BJ (cell line): ENCODE measurements around the gene PCIF1. TPM values are rescaled to one million over a fixed set of nuclear protein-coding genes. Genes with fewer than 3 reads are reported as not detected.

ENCODE experiments used
- CTCF ChIA-PET: fragments of 350-600 bp; formaldehyde crosslinking; extraction: SDS; loops from one replicate; lab custom pipeline; 2021; ENCODE audit warnings: antibody characterized with exemption, inconsistent platforms; lab: Yijun Ruan, JAX
- POLR2A ChIA-PET: fragments of 300-600 bp; sonication (Branson Sonifier 250); formaldehyde crosslinking; extraction: SDS; loops from one replicate; lab custom pipeline; 2021; ENCODE audit warnings: antibody characterized with exemption; lab: Charles Lee
- DNase-seq: peaks from one replicate; pipeline ENCODE4 v3.0.0-alpha.2; 2011; ENCODE audit warnings: low read depth
- H3K27me3 ChIP-seq: 2 replicates; pipeline ENCODE4 v1.6.0; 2011; ENCODE audit warnings: low read length; ENCODE audit not compliant: control insufficient read depth, insufficient read depth
- H3K36me3 ChIP-seq: 2 replicates; pipeline ENCODE4 v1.5.1; 2011; ENCODE audit warnings: low read length; ENCODE audit not compliant: control insufficient read depth, insufficient read depth
- H3K4me3 ChIP-seq: 2 replicates; pipeline ENCODE4 v1.5.1; 2011; ENCODE audit warnings: low read depth, mild to moderate bottlenecking, control low read depth, low read length
- polyA minus RNA-seq: library from RNA; depleted of rRNA, polyadenylated mRNA; stranded (reverse); fragments of >200 nt; gene quantifications from 2 replicates; pipeline ENCODE4 v1.2.3, GENCODE V29; 2011; rRNA and poly(A)+ RNA removed
- polyA plus RNA-seq: library from polyadenylated mRNA; depleted of rRNA; stranded (reverse); fragments of >200 nt; gene quantifications from 2 replicates; pipeline ENCODE4 v1.2.3, GENCODE V29; 2011; rRNA removed
- TF ChIP-seq, protein P1 (sequence below): IDR thresholded peaks from 2 replicates; pipeline ENCODE4 v1.5.1; 2011; ENCODE audit warnings: low read depth, mild to moderate bottlenecking, control low read depth, inconsistent platforms, low read length, moderate library complexity; ENCODE audit not compliant: insufficient read depth

PCIF1 gene
- polyA plus RNA-seq (12.7 and 20.9 TPM in 2 replicates), polyA minus RNA-seq (21.4 and 22.6 TPM in 2 replicates)

DNA sequence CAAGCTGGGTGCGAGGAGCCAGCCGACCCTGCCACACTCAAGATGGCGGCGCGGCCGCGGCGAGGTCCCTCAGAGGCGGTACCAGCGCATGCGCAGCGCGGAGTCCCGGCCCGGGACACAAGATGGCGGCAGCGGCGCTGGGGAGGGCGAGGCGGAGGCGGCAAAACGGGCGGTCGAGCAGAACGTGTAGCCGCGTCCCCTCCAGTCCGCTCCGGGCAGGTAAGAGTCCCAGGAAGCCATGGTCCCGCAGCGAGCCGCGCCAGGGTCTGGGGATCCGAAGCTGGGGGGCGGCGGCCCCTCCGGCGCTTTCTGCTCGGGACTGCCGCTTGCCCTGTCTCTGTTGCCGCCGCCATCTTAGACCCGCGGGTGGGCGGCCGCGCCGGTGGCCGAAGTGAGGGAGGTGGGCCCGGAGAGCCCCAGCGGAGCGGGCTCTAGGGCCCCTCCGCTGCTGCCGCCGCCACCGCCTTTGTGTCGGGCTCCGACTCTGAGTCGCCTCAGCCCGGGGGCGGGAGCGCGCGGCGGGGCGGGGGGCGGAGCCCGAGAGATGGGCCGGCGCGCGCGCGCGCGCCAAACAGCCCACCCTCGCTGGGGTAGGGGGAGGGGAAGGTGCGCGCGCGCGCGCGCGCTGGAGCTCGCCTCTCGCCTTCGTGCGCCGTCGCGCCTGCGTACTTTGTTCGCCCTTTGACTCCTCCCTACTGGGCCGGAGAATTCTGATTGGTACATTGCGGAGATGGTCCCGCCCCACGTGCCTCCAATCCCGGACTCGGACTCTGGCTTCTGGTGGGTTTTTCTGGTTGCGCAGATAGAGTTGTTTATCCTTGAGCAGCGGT is at the start of gene PCIF1:
Gene PCIF1 (plus strand): TSS at position 98 of the 830 bp plus-strand sequence. CDS start 4,317 bp downstream, outside the sequence.
- TF ChIP-seq, protein P1, sequence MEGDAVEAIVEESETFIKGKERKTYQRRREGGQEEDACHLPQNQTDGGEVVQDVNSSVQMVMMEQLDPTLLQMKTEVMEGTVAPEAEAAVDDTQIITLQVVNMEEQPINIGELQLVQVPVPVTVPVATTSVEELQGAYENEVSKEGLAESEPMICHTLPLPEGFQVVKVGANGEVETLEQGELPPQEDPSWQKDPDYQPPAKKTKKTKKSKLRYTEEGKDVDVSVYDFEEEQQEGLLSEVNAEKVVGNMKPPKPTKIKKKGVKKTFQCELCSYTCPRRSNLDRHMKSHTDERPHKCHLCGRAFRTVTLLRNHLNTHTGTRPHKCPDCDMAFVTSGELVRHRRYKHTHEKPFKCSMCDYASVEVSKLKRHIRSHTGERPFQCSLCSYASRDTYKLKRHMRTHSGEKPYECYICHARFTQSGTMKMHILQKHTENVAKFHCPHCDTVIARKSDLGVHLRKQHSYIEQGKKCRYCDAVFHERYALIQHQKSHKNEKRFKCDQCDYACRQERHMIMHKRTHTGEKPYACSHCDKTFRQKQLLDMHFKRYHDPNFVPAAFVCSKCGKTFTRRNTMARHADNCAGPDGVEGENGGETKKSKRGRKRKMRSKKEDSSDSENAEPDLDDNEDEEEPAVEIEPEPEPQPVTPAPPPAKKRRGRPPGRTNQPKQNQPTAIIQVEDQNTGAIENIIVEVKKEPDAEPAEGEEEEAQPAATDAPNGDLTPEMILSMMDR: no peak
- ChIA-PET CTCF (interaction anchor here (0.7 to 2.6 kb wide), 4 partner anchors 23 to 1744 kb away, joined by 3 to 11 read pairs (median 6); no protein-coding TSS in a partner anchor), POLR2A (interaction anchor here (0.6 kb wide), 2 partner anchors 9 to 15 kb away, joined by 3 to 9 read pairs; no protein-coding TSS in a partner anchor)
- Histone ChIP-seq H3K27me3 (no peaks in the 10 kb centered on the region), H3K4me3 (peak within 1 kb of the TSS; percentile 63), H3K36me3 (peaks cover 14% of the 10 kb centered on the region)
- DNase-seq: peak; percentile 85

DNA sequence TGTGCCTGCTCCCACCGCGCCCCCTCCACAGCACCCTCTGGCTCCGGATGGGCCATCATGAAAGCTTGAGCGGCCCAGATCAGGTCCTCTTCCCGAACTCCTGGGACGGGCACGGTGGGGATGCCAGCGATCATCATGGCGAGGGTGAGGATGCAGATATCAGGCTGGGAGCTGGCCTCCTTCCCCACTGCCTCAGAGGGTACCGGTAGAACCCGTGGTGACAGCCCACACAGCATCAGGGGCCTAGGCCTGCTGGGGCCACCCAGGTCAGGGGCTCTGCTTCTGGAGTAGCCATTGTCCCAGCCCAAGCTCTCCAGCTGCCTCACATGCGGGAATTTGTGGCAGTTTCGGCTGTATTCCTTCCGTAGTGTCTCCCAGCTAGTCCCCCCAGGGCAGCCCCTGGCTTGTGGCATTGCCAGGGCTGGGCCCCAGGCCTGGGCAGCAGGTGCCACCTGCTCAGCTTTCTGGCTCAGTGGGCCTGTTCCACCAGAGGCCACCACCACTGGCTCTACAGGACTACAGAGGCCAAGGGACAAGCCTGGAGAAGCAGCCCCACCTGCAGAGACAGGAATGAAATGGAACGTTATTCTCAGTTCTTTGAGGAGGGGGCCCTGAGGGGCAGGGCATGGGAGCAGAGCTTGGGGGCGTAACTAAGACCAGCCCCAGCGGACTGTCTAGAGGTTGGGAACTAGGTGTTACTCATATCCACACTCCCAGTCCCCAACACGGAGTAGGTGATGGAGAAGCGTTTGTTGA is 47.7 kb upstream of the PCIF1 start:
- TF ChIP-seq, protein P1: no peak
- no peaks in the 10 kb centered on the region for H3K27me3 ChIP-seq
- ChIA-PET CTCF (interaction anchor here (0.7 to 1.0 kb wide), 2 partner anchors 70 to 88 kb away, joined by 3 to 4 read pairs; no protein-coding TSS in a partner anchor), POLR2A (no interaction called here)
- H3K4me3 ChIP-seq: no peak overlapping the region
- no peak for DNase-seq
- peaks cover 14% of the 10 kb centered on the region for H3K36me3 ChIP-seq

GRCh38 chr20:45887346-45887715 is 47.2 kb upstream of the PCIF1 start, which contains the start of gene SPATA25:
Gene SPATA25 (minus strand): TSS chr20:45887622. CDS start chr20:45887590, 32 bp downstream.
- peaks cover 14% of the 10 kb centered on the region for H3K36me3 ChIP-seq
- TF ChIP-seq, protein P1: no peak
- ChIA-PET CTCF (interaction anchor here (0.7 to 1.0 kb wide), 2 partner anchors 70 to 88 kb away, joined by 3 to 4 read pairs; no protein-coding TSS in a partner anchor), POLR2A (no interaction called here)
- H3K4me3 ChIP-seq: no peak within 1 kb of the TSS
- DNase-seq: no peak
- no peaks in the 10 kb centered on the region for H3K27me3 ChIP-seq

- no peak for DNase-seq
- CTCF ChIA-PET: interaction anchor here (2.3 kb wide), 1 partner anchor 82 kb away, joined by 15 read pairs; no protein-coding TSS in a partner anchor
- POLR2A ChIA-PET: no interaction called here
- H3K4me3 ChIP-seq: no peak overlapping the region
- TF ChIP-seq, protein P1: no peak
- H3K27me3 ChIP-seq: no peaks in the 10 kb centered on the region
- H3K36me3 ChIP-seq: peaks cover 10% of the 10 kb centered on the region
Observed at GRCh38 chr20:45888681-45889080, 45.8 kb upstream of the PCIF1 start.
